A673 (cell line): ENCODE data around the gene CST8.

Experiments used
- CTCF ChIP-seq: fragments of 300-800, 200-600 bp; sonication (generic); conservative IDR thresholded peaks from 2 replicates; pipeline ENCODE4 v1.5.1; 2017; ENCODE audit warnings: low read depth, mild to moderate bottlenecking, antibody characterized with exemption, low read length, moderate library complexity, mixed read lengths
- EZH2 ChIP-seq: fragments of 200-600 bp; sonication (generic); IDR thresholded peaks from 2 replicates; pipeline ENCODE4 v1.6.1; 2017; ENCODE audit warnings: borderline replicate concordance, low read depth, mild to moderate bottlenecking, mixed read lengths, antibody characterized with exemption, low read length; ENCODE audit not compliant: poor library complexity, severe bottlenecking

- TF ChIP-seq CTCF, result no peak
- TF ChIP-seq EZH2, result no peak
Measured at GRCh38 chr20:23448167-23448566, 42.8 kb upstream of the CST8 start.
